Immature natural killer cell (primary cell): Measurements from ENCODE around the gene ATP13A1. TPM values are rescaled to one million over a fixed set of nuclear protein-coding genes. Genes with fewer than 3 reads are reported as not detected.
A peak's percentile ranks its signal among the peaks of the same experiment; 100 is the strongest.

Experiments
- DNase-seq, 3 donors: peaks; one replicate each; pipeline ENCODE4 v3.0.0; 2022; ENCODE audit warnings: mixed read lengths in 1 of 3
- H3K27ac Mint-ChIP-seq, 6 donors: one replicate each; pipeline ENCODE4 v1.8.0; 2020; ENCODE audit warnings: mixed read lengths in 6 of 6, mild to moderate bottlenecking in 5 of 6, inconsistent platforms in 4 of 6, moderate library complexity in 3 of 6
- H3K27me3 Mint-ChIP-seq, 3 donors: one replicate each; pipeline ENCODE4 v1.8.0; 2020 to 2021; ENCODE audit warnings: low read depth in 3 of 3, mild to moderate bottlenecking in 3 of 3, mixed read lengths in 3 of 3, moderate library complexity in 3 of 3, inconsistent platforms in 1 of 3
- H3K36me3 Mint-ChIP-seq, 3 donors: one replicate each; pipeline ENCODE4 v1.8.0; 2020; ENCODE audit warnings: mixed read lengths in 3 of 3, inconsistent platforms in 2 of 3, mild to moderate bottlenecking in 2 of 3
- H3K4me1 Mint-ChIP-seq, 2 donors: one replicate each; pipeline ENCODE4 v1.8.0; 2020; ENCODE audit warnings: inconsistent platforms in 2 of 2, mild to moderate bottlenecking in 2 of 2, mixed read lengths in 2 of 2, moderate library complexity in 1 of 2
- H3K4me3 Mint-ChIP-seq, 5 donors: one replicate each; pipeline ENCODE4 v1.8.0; 2020; ENCODE audit warnings: mild to moderate bottlenecking in 5 of 5, mixed read lengths in 5 of 5, inconsistent platforms in 3 of 5, moderate library complexity in 3 of 5
- H3K9me3 Mint-ChIP-seq, 6 donors: one replicate each; pipeline ENCODE4 v1.8.0; 2020; ENCODE audit warnings: mild to moderate bottlenecking in 6 of 6, mixed read lengths in 6 of 6, inconsistent platforms in 4 of 6, moderate library complexity in 3 of 6
- polyA plus RNA-seq, 3 donors: library from polyadenylated mRNA; unstranded; fragments of 300-500 nt; fragmentation: Illumina TruSeq; gene quantifications; one replicate each; pipeline ENCODE4 v1.2.3, GENCODE V29; 2021

The ATP13A1 gene
- polyA plus RNA-seq, 3 donors from 2014 or later: 8.4 to 29.2 (median 18.6) TPM

DNA sequence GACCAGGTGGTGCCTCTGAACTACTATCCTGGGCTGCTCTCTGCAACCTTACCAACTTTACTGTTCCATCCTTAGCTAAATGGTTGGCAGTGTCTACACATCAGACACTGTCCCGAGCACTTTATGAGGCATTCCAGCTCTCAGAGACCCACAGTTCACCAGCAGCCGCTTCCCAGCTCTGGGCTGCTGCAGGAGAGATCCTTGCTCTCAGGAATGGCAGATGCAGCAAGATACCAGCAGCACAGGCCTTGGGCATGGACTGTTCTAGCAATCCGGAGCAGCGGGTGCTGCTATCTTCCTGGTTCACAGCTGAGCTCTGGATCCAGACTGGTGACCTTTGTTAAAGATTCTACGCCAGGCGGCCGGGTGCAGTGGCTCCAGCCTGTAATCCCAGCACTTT, 32.1 kb downstream of the ATP13A1 start:
- Mint-ChIP-seq H3K36me3 (peaks cover 14 to 28% (median 17%) of the 10 kb centered on the region in 3 donors), H3K9me3 (no peaks in the 10 kb centered on the region), H3K4me1 (peaks cover 18 to 21% of the 10 kb centered on the region in 2 donors), H3K27me3 (peaks cover 4 to 16% (median 6%) of the 10 kb centered on the region in 3 donors), H3K27ac (peak overlapping the region in 2 of 6 donors; percentile 8 to 72), H3K4me3 (no peak overlapping the region)
- DNase-seq: no peak

DNA sequence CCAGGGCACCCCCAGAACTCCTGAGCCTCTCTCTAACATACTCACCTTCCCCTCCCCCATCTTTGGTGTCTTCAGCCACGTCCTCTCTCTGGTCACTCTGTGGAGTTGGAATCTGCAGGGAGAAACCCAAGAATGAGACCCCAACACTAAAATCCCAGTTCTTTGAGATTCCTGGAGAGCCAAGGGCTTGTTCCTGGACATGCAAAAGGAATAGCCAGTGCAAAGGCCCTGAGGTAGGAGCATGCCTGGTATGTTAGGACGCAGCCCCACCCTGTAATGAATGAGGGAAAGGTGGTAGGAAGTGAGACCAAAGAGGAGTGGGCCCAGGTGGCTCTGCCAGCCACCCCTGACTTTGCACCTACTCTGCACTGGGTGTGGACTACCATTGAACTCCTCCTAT, 33.0 kb downstream of the ATP13A1 start:
- no peak for DNase-seq
- H3K4me3 Mint-ChIP-seq: no peak overlapping the region
- peaks cover 14 to 24% (median 17%) of the 10 kb centered on the region in 3 donors for H3K36me3 Mint-ChIP-seq
- peak overlapping the region in 3 of 6 donors; percentile 25 to 72 (median 39) for H3K27ac Mint-ChIP-seq
- H3K4me1 Mint-ChIP-seq: peaks cover 22 to 23% of the 10 kb centered on the region in 2 donors
- peaks cover 4 to 16% (median 6%) of the 10 kb centered on the region in 3 donors for H3K27me3 Mint-ChIP-seq
- H3K9me3 Mint-ChIP-seq: no peaks in the 10 kb centered on the region

DNA sequence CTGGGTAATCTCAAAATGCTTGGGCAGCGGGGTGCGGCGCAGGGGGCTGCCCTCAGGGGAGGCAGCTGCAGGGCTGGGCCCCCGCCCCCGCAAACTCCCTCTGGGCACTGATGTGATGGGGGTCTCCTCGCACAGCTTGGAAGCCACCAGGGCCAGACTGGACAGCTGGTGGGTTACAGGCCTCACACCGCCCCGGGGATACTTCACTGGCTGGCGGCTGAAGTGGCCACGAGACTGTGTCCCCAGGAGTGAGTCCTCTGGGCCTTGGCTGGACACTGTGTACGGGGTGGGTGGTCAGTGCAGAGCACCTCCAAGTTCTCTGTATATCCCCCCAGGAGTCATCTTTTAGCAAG, 33.4 kb downstream of the ATP13A1 start:
- Mint-ChIP-seq H3K27me3 (peaks cover 4 to 16% (median 6%) of the 10 kb centered on the region in 3 donors), H3K9me3 (no peaks in the 10 kb centered on the region), H3K36me3 (peaks cover 14 to 23% (median 17%) of the 10 kb centered on the region in 3 donors), H3K4me1 (peaks cover 22 to 23% of the 10 kb centered on the region in 2 donors), H3K4me3 (peak overlapping the region in 2 of 5 donors; percentile 53 to 55), H3K27ac (peak overlapping the region in 1 of 6 donors; percentile 50)
- no peak for DNase-seq

GRCh38 chr19:19628501-19629134, 34.9 kb downstream of the ATP13A1 start:
- DNase-seq: peak in 2 of 3 donors; percentile 29 to 31
- H3K27me3 Mint-ChIP-seq: peaks cover 4 to 16% (median 6%) of the 10 kb centered on the region in 3 donors
- H3K36me3 Mint-ChIP-seq: peaks cover 9 to 12% (median 11%) of the 10 kb centered on the region in 3 donors
- H3K27ac Mint-ChIP-seq: peak overlapping the region; percentile 59 to 88 (median 78)
- no peaks in the 10 kb centered on the region for H3K9me3 Mint-ChIP-seq
- peaks cover 16 to 19% of the 10 kb centered on the region in 2 donors for H3K4me1 Mint-ChIP-seq
- peak overlapping the region; percentile 66 to 83 (median 68) for H3K4me3 Mint-ChIP-seq

DNA sequence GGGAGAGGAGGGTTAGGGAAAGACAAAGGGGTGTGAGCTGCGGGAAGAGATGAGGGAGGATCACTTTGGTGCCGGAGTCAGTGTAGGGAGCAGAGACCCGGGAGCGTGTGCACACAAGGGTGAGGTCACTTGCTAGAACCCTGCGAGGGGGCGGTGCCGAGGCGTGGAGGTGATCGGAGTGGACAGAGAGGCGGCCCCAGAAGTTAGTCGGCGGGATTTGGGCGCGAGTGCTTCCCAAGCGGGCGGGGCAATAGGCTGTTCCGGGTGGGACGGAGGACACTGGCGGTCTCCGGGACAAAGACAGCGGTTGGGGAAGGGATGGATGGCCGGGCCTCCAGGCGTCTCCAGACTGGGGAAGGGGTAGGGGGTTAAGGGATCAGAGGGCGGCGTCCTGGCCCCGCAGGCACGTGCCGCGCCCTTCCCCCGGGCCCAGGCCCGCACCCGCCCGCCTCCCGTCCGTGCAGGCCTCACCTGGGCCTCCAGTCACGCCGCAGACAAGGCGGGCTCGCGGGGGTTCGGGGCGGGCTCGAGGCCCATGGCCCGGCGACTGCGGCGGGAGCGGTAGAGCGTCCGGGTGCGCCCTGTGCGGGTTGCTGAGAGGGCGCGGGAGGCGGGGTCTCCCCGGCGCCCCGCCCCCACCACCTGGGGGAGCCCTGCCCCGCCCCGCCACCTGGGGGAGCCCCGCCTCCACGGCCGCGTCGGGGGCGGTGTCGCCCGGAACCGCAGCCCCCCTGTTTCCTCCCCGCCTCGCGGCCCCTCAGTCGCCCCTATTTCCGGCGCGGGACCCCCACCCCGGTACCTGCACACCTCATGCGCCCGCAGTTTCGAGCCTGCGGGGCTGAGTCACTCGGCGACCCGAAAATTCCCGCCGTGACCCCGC, 35.6 kb downstream of the ATP13A1 start, which contains the start of gene LPAR2:
TSS of gene LPAR2 (minus strand) at position 600 of the 880 bp plus-strand sequence. CDS start 945 bp downstream, outside the sequence.
- Mint-ChIP-seq H3K4me1 (peaks cover 16 to 18% of the 10 kb centered on the region in 2 donors), H3K9me3 (no peaks in the 10 kb centered on the region), H3K4me3 (peak within 1 kb of the TSS; percentile 83 to 93 (median 84)), H3K27me3 (peaks cover 4 to 16% (median 6%) of the 10 kb centered on the region in 3 donors), H3K27ac (peak within 1 kb of the TSS; percentile 73 to 92 (median 86)), H3K36me3 (peaks cover 4% of the 10 kb centered on the region in 3 donors)
- DNase-seq: peak; percentile 56 to 67 (median 66)

GRCh38 chr19:19626516-19627472, 36.7 kb downstream of the ATP13A1 start:
- H3K36me3 Mint-ChIP-seq: peaks cover 0 to 4% (median 0%) of the 10 kb centered on the region in 3 donors
- H3K27me3 Mint-ChIP-seq: peaks cover 4 to 13% (median 6%) of the 10 kb centered on the region in 3 donors
- peaks cover 16 to 17% of the 10 kb centered on the region in 2 donors for H3K4me1 Mint-ChIP-seq
- H3K9me3 Mint-ChIP-seq: no peaks in the 10 kb centered on the region
- H3K27ac Mint-ChIP-seq: peak overlapping the region; percentile 34 to 92 (median 67)
- DNase-seq: no peak
- peak overlapping the region; percentile 83 to 93 (median 84) for H3K4me3 Mint-ChIP-seq

- Mint-ChIP-seq H3K9me3 (no peaks in the 10 kb centered on the region), H3K27me3 (peaks cover 4 to 13% (median 6%) of the 10 kb centered on the region in 3 donors), H3K27ac (no peak overlapping the region), H3K36me3 (peaks cover 0 to 4% (median 0%) of the 10 kb centered on the region in 3 donors), H3K4me1 (peaks cover 19 to 21% of the 10 kb centered on the region in 2 donors), H3K4me3 (peak overlapping the region in 1 of 5 donors; percentile 33)
- no peak for DNase-seq
Observed at GRCh38 chr19:19624032-19624570, 39.4 kb downstream of the ATP13A1 start.

DNA sequence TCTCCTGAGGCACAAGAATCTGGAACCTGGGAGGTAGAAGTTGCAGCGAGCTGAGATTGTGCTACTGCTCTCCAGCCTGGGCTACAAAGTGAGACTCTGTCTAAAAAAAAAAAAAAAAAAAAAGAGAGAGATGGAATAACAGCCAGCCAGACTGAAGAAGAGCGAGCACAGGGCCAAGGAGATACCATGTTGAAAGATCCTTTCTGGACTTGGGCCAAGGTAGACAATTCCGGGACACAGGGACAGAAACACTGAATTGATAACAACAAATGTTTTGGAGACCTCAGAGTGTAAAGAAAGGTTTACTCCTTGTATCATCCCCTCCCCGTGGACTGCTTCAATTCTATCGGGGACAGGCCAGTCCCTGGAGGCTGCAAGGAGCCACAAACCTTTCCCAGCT, 40.1 kb downstream of the ATP13A1 start:
- Mint-ChIP-seq H3K9me3 (no peaks in the 10 kb centered on the region), H3K36me3 (peaks cover 0 to 4% (median 0%) of the 10 kb centered on the region in 3 donors), H3K4me1 (peaks cover 23 to 25% of the 10 kb centered on the region in 2 donors), H3K4me3 (no peak overlapping the region), H3K27ac (no peak overlapping the region), H3K27me3 (peaks cover 4 to 13% (median 6%) of the 10 kb centered on the region in 3 donors)
- DNase-seq: no peak

GRCh38 chr19:19619849-19620210, 43.6 kb downstream of the ATP13A1 start:
- Mint-ChIP-seq H3K9me3 (no peaks in the 10 kb centered on the region), H3K27ac (no peak overlapping the region), H3K4me1 (peaks cover 26 to 32% of the 10 kb centered on the region in 2 donors), H3K36me3 (peaks cover 0 to 4% (median 3%) of the 10 kb centered on the region in 3 donors), H3K27me3 (peaks cover 2 to 15% (median 15%) of the 10 kb centered on the region in 3 donors), H3K4me3 (no peak overlapping the region)
- no peak for DNase-seq

DNA sequence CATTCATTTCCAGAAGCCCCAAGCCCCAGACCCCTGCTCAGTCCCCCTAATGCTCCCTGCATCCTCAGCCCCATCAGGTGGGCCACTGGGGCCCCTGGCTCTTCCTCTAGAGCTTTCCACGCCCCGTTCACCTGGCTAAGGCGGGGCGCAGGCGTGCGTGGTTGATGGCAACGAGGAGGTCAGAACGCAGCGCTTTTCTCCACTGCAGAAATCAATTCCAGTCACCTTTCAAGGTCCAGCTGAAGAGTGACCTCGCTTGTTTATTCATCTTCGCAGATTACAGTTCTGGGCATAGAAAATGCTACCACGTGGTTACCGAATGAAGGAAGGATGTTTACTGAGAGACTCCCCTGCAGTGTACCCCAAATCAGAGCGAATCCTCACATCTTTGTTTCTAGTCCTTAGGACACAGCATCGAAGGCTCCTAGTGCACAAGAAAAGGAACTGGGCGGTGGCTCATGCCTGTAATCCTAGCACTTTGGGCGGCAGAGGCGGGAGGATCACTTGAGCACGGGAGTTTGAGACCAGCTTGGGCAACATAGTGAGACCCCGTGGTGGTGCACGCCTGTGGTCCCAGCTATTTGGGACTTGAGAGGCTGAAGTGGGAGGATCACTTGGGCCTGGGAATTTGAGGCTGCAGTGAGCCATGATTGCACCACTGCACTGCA, 44.2 kb downstream of the ATP13A1 start:
- H3K27me3 Mint-ChIP-seq: peaks cover 2 to 19% (median 16%) of the 10 kb centered on the region in 3 donors
- H3K36me3 Mint-ChIP-seq: peaks cover 0 to 4% (median 3%) of the 10 kb centered on the region in 3 donors
- no peak for DNase-seq
- H3K27ac Mint-ChIP-seq: peak overlapping the region; percentile 73 to 92 (median 87)
- peak overlapping the region; percentile 76 to 88 (median 81) for H3K4me3 Mint-ChIP-seq
- peaks cover 26 to 32% of the 10 kb centered on the region in 2 donors for H3K4me1 Mint-ChIP-seq
- H3K9me3 Mint-ChIP-seq: no peaks in the 10 kb centered on the region

DNA sequence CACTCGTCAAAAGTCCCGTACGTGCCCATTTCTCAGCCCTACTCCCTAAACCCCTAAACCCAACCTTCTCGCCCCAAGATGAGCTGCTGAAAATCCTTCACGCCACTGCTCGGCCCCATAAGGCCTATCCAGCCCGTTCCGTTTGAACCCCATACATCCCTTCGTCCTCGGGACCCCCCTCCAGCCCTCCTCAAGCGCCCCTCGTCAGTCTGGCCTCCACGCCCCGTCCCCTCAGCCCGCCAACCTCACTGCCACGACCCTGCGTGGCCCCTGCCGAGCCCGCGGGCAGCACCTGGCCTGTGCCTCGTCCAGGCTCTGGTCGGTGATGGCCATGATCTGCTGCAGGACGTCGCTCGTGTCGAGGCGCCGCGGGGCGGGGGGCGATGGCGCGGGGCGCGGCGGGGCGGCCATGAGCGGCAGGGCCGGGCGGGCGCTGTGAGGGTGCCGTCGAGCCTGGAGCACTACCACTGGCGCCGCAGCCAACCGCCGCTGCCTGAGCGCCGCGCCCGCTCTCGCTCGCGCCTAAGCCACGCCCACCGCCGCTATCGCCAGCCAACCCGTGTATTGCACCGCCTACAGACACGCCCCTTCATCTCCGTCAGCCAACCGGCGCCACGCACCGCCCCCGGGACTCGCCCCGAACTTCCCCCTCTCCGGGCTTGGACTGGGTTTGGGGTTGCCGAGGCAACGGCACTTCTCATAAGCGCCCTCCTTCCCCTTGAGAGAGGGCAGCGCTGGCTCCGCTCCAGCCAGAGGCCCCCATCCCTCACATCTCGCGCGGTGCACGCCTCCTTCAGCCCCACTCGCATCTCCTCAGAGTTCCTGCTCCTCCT, 45.0 kb downstream of the ATP13A1 start, which contains the start of gene PBX4:
TSS of gene PBX4 (minus strand) at position 469 of the 833 bp plus-strand sequence. CDS start at position 411, 58 bp downstream.
- Mint-ChIP-seq H3K4me3 (peak within 1 kb of the TSS; percentile 76 to 88 (median 81)), H3K9me3 (no peaks in the 10 kb centered on the region), H3K27me3 (peaks cover 2 to 19% (median 16%) of the 10 kb centered on the region in 3 donors), H3K4me1 (peaks cover 26 to 35% of the 10 kb centered on the region in 2 donors), H3K27ac (peak within 1 kb of the TSS; percentile 79 to 92 (median 87)), H3K36me3 (peaks cover 0 to 4% (median 3%) of the 10 kb centered on the region in 3 donors)
- DNase-seq: peak; percentile 98 to 99 (median 98)
